Non-pigmented ciliary epithelial cell (primary cell): Measurements from ENCODE around the gene ROR1.
A peak's percentile ranks its signal among the peaks of the same experiment; 100 is the strongest.

Experiments used
- DNase-seq: peaks from one replicate; pipeline ENCODE4 v3.0.0-alpha.2; 2010; ENCODE audit warnings: low read depth

ROR1 gene

GRCh38 chr1:63977466-63977865 lies 203.6 kb downstream of the ROR1 start:
- no peak for DNase-seq

GRCh38 chr1:63980740-63981407 lies 207.1 kb downstream of the ROR1 start:
- no peak for DNase-seq

GRCh38 chr1:63981408-63981773 lies 207.6 kb downstream of the ROR1 start:
- no peak for DNase-seq

GRCh38 chr1:63982201-63982600 lies 208.4 kb downstream of the ROR1 start:
- no peak for DNase-seq

- no peak for DNase-seq
Measured at GRCh38 chr1:63983391-63984256, 209.8 kb downstream of the ROR1 start.

- no peak for DNase-seq
Measured at GRCh38 chr1:63984257-63984929, 210.6 kb downstream of the ROR1 start.

- DNase-seq, result no peak
Measured at GRCh38 chr1:63984930-63985290, 211.1 kb downstream of the ROR1 start.

- peak; percentile 60 for DNase-seq
Measured at GRCh38 chr1:63987014-63987627, 213.3 kb downstream of the ROR1 start.

- DNase-seq, result no peak
Measured at GRCh38 chr1:63987628-63988024, 213.8 kb downstream of the ROR1 start.

- DNase-seq, result no peak
Measured at GRCh38 chr1:63988941-63989340, 215.1 kb downstream of the ROR1 start.

GRCh38 chr1:63991685-63992084 lies 217.9 kb downstream of the ROR1 start:
- no peak for DNase-seq

- peak; percentile 49 for DNase-seq
Measured at GRCh38 chr1:64000021-64000420, 226.2 kb downstream of the ROR1 start.

- no peak for DNase-seq
Measured at GRCh38 chr1:64001038-64001437, 227.2 kb downstream of the ROR1 start.

GRCh38 chr1:64004451-64005025 lies 230.7 kb downstream of the ROR1 start:
- no peak for DNase-seq

- DNase-seq, result no peak
Measured at GRCh38 chr1:64005801-64006200, 232.0 kb downstream of the ROR1 start.

- DNase-seq, result peak; percentile 58
Measured at GRCh38 chr1:64006276-64007051, 232.6 kb downstream of the ROR1 start.

GRCh38 chr1:64010316-64010715 lies 236.5 kb downstream of the ROR1 start:
- DNase-seq, result no peak

- no peak for DNase-seq
Measured at GRCh38 chr1:64013395-64013794, 239.6 kb downstream of the ROR1 start.

- DNase-seq, result no peak
Measured at GRCh38 chr1:64019818-64020217, 246.0 kb downstream of the ROR1 start.

- DNase-seq, result no peak
Measured at GRCh38 chr1:64021066-64021465, 247.2 kb downstream of the ROR1 start.

GRCh38 chr1:64025051-64025450 lies 251.2 kb downstream of the ROR1 start:
- DNase-seq, result no peak
